HG02973 (cell line): ENCODE measurements around the gene ZNF366.

Experiments
- ATAC-seq: cut with Tn5 transposase; IDR thresholded peaks from one replicate; pipeline ENCODE4 v1.9.1; 2021; ENCODE audit warnings: moderate library complexity; ENCODE audit not compliant: unreplicated experiment

Gene ZNF366

GRCh38 chr5:72523960-72524582, 16.9 kb upstream of the ZNF366 start:
- ATAC-seq: no peak

- ATAC-seq: no peak
These were observed 15.4 kb upstream of the ZNF366 start for GRCh38 chr5:72522607-72523006.

GRCh38 chr5:72519111-72519510, 11.9 kb upstream of the ZNF366 start:
- ATAC-seq: no peak

GRCh38 chr5:72518001-72518683, 10.9 kb upstream of the ZNF366 start:
- ATAC-seq: no peak

GRCh38 chr5:72516916-72517315, 9.7 kb upstream of the ZNF366 start:
- ATAC-seq: no peak

GRCh38 chr5:72515211-72515610, 8.0 kb upstream of the ZNF366 start:
- ATAC-seq: no peak

- no peak for ATAC-seq
These were observed 5.3 kb upstream of the ZNF366 start for GRCh38 chr5:72512593-72512860.

GRCh38 chr5:72511774-72512592, 4.8 kb upstream of the ZNF366 start:
- ATAC-seq: no peak

- no peak for ATAC-seq
These were observed 4.2 kb upstream of the ZNF366 start for GRCh38 chr5:72511366-72511765.

- no peak for ATAC-seq
These were observed 3.5 kb upstream of the ZNF366 start for GRCh38 chr5:72510610-72511181.

- ATAC-seq: no peak
These were observed 2.2 kb upstream of the ZNF366 start for GRCh38 chr5:72509401-72509800.

- peak; percentile 89 for ATAC-seq
These were observed 1.3 kb upstream of the ZNF366 start for GRCh38 chr5:72508241-72509170.

GRCh38 chr5:72507907-72508238, 663 bp upstream of the ZNF366 start:
- no peak for ATAC-seq

- no peak for ATAC-seq
These were observed 1.1 kb downstream of the ZNF366 start for GRCh38 chr5:72506158-72506549.

GRCh38 chr5:72505539-72506157, 1.6 kb downstream of the ZNF366 start:
- no peak for ATAC-seq

GRCh38 chr5:72505016-72505415, 2.2 kb downstream of the ZNF366 start:
- ATAC-seq: no peak

GRCh38 chr5:72503888-72504491, 3.2 kb downstream of the ZNF366 start:
- no peak for ATAC-seq

- ATAC-seq: no peak
These were observed 5.7 kb downstream of the ZNF366 start for GRCh38 chr5:72501488-72501887.

GRCh38 chr5:72499730-72500129, 7.5 kb downstream of the ZNF366 start:
- no peak for ATAC-seq

GRCh38 chr5:72499090-72499489, 8.1 kb downstream of the ZNF366 start:
- no peak for ATAC-seq
